ENCODE data around the gene PTPRB.

- TF ChIP-seq, protein P1, sequence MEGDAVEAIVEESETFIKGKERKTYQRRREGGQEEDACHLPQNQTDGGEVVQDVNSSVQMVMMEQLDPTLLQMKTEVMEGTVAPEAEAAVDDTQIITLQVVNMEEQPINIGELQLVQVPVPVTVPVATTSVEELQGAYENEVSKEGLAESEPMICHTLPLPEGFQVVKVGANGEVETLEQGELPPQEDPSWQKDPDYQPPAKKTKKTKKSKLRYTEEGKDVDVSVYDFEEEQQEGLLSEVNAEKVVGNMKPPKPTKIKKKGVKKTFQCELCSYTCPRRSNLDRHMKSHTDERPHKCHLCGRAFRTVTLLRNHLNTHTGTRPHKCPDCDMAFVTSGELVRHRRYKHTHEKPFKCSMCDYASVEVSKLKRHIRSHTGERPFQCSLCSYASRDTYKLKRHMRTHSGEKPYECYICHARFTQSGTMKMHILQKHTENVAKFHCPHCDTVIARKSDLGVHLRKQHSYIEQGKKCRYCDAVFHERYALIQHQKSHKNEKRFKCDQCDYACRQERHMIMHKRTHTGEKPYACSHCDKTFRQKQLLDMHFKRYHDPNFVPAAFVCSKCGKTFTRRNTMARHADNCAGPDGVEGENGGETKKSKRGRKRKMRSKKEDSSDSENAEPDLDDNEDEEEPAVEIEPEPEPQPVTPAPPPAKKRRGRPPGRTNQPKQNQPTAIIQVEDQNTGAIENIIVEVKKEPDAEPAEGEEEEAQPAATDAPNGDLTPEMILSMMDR (IDR thresholded peaks at IDR 0.05): no peak
- TF ChIP-seq POLR2A (IDR thresholded peaks at IDR 0.05): no peak
Measured at GRCh38 chr12:70643939-70644338, 6.7 kb upstream of the PTPRB start.
